Lower lobe of right lung (tissue), 2 donors: ENCODE data around the gene ZBTB40. TPM values are rescaled to one million over a fixed set of nuclear protein-coding genes. Genes with fewer than 3 reads are reported as not detected.
A peak's percentile ranks its signal among the peaks of the same experiment; 100 is the strongest.

Experiments
- ATAC-seq, 2 donors: fragments of 200-7000 bp; cut with Tn5 transposase; one replicate each; pipeline ENCODE4 v1.9.1; 2020 to 2022; ENCODE audit warnings: mild to moderate bottlenecking in 2 of 2, moderate library complexity in 2 of 2
- DNase-seq: peaks from one replicate; pipeline ENCODE4 v3.0.0-alpha.2; 2020
- H3K27ac ChIP-seq: fragments of 200-600 bp; one replicate; pipeline ENCODE4 v1.8.0; 2022
- H3K27me3 ChIP-seq: fragments of 200-600 bp; one replicate; pipeline ENCODE4 v1.8.0; 2022; ENCODE audit warnings: low read depth
- H3K36me3 ChIP-seq: fragments of 200-600 bp; one replicate; pipeline ENCODE4 v1.8.0; 2022; ENCODE audit warnings: mild to moderate bottlenecking
- H3K4me1 ChIP-seq: fragments of 200-600 bp; one replicate; pipeline ENCODE4 v1.8.0; 2022
- H3K4me3 ChIP-seq: fragments of 200-600 bp; one replicate; pipeline ENCODE4 v1.8.0; 2022; ENCODE audit warnings: mild to moderate bottlenecking
- H3K9me3 ChIP-seq: fragments of 200-600 bp; one replicate; pipeline ENCODE4 v1.8.0; 2022
- intact Hi-C: fragments of 100-400 bp; cut with DNase I; formaldehyde crosslinking; loops from one replicate; pipeline ENCODE4 v1.11.0; 2022
- total RNA-seq: library from RNA; stranded (reverse); fragmentation: NEBNext Ultra II Directional; extraction: Animal tissue kit (Norgen Biotek cat#: 25700); gene quantifications from one replicate; pipeline ENCODE4 v1.2.1, GENCODE V29; 2021
- TF ChIP-seq, protein P1 (sequence below): fragments of 200-600 bp; IDR thresholded peaks from one replicate; pipeline ENCODE4 v1.8.0; 2022; ENCODE audit warnings: antibody characterized with exemption, mild to moderate bottlenecking
- donor health status: DM: no; HTN: yes; CAD: no; lungs with severe emphysema.

The ZBTB40 gene
- total RNA-seq, 1 donor from 2014 or later, result 25.3 TPM

DNA sequence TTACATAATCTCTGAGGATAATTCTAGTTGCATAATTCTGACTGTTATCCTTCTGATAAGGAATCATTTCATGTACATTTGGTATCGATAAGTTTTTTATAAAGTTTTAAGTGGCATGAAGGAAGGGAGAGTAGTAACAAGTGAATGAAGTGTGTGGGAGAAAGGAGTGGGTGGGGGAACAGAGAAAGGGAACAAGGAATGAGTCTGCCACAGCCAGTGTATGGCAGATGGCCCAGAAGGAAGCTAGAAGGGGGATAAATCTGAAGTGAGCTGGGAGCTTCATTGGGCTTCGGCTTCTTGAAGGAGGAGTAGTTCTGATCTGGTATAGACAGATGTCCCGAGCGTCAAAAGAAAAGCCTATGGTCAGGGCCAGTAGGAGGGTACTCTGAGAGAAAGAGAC is 18.6 kb downstream of the ZBTB40 start:
- intact Hi-C loops, result no loop called here
- peak in 1 of 2 donors; percentile 47 for ATAC-seq

DNA sequence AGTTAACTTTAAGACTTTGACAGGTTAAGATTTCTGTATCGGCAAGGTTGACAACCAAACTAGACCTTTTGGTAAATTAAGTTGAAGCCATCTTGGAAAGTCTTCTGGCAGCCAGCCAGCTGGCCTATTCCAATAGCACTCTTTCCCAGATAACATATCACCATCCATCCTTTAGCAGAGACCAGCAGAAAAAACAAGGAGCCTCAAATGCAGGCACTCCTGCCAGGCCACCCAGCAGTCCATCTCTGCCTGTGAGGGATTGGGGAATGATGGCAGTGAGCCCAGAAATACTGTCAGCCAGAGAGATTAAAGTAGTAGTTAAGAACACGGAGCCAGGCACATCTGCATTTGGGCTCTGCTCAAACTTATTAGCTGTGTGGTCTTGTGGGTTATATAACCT is 19.4 kb downstream of the ZBTB40 start:
- Histone ChIP-seq H3K27me3 (no peaks in the 10 kb centered on the region), H3K4me3 (no peak overlapping the region), H3K4me1 (peaks cover 24% of the 10 kb centered on the region), H3K36me3 (no peaks in the 10 kb centered on the region), H3K9me3 (no peaks in the 10 kb centered on the region), H3K27ac (no peak overlapping the region)
- intact Hi-C loops, result no loop called here
- DNase-seq, result no peak
- TF ChIP-seq, protein P1, sequence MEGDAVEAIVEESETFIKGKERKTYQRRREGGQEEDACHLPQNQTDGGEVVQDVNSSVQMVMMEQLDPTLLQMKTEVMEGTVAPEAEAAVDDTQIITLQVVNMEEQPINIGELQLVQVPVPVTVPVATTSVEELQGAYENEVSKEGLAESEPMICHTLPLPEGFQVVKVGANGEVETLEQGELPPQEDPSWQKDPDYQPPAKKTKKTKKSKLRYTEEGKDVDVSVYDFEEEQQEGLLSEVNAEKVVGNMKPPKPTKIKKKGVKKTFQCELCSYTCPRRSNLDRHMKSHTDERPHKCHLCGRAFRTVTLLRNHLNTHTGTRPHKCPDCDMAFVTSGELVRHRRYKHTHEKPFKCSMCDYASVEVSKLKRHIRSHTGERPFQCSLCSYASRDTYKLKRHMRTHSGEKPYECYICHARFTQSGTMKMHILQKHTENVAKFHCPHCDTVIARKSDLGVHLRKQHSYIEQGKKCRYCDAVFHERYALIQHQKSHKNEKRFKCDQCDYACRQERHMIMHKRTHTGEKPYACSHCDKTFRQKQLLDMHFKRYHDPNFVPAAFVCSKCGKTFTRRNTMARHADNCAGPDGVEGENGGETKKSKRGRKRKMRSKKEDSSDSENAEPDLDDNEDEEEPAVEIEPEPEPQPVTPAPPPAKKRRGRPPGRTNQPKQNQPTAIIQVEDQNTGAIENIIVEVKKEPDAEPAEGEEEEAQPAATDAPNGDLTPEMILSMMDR, result no peak
- ATAC-seq, result no peak

More for the DNA sequence above, 18.6 kb downstream of the ZBTB40 start:
- Histone ChIP-seq H3K27ac (no peak overlapping the region), H3K4me3 (no peak overlapping the region), H3K27me3 (no peaks in the 10 kb centered on the region), H3K4me1 (peaks cover 24% of the 10 kb centered on the region), H3K36me3 (no peaks in the 10 kb centered on the region), H3K9me3 (no peaks in the 10 kb centered on the region)
- TF ChIP-seq, protein P1, result no peak
- DNase-seq, result no peak

DNA sequence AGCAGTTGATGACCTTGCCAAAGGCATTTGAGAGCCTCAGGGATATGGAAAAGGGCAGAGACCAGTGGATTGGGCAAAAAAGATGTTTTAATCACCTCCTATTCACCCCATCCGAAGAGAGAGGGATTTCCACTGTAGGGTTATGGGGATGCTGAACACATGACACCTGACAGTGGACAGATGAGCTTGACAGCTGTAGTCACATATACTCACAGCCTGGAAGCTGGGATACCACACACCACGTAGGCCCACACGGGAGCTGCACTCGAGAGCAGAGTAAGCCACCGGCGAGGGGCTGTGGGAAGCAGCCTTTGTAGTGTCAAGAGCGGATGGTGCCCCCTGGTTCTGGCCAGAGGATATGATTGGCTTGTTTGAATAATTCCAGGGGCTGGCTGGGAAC is 20.0 kb downstream of the ZBTB40 start:
- ATAC-seq (no peak), DNase-seq (no peak)
- no peak overlapping the region for H3K27ac ChIP-seq
- no peaks in the 10 kb centered on the region for H3K36me3 ChIP-seq
- no peaks in the 10 kb centered on the region for H3K9me3 ChIP-seq
- TF ChIP-seq, protein P1, result no peak
- intact Hi-C loops, result no loop called here
- H3K27me3 ChIP-seq, result no peaks in the 10 kb centered on the region
- H3K4me3 ChIP-seq, result no peak overlapping the region
- peaks cover 24% of the 10 kb centered on the region for H3K4me1 ChIP-seq

DNA sequence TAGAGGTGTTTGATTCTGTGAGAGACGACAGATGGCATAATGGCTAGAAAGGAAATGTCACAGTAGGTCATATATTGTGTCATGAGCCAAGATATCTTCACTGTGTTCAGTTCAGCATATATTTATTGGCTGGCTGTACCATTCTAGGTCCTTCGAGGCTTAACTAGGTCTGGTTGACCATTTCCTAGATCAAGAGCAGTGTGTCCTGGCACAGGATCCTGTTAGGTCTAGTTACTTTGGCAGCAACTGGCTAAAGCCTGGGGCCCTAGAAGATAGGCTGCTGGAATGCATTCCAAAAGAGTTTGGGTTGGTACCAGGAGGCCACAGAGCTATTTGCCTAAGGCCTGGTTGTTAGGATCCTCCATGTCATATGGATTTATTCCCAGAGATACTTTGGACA is 20.9 kb downstream of the ZBTB40 start:
- no peak overlapping the region for H3K27ac ChIP-seq
- H3K4me3 ChIP-seq, result no peak overlapping the region
- no peaks in the 10 kb centered on the region for H3K36me3 ChIP-seq
- peaks cover 24% of the 10 kb centered on the region for H3K4me1 ChIP-seq
- ATAC-seq, result peak in 1 of 2 donors; percentile 54
- H3K9me3 ChIP-seq, result no peaks in the 10 kb centered on the region
- TF ChIP-seq, protein P1, result no peak
- intact Hi-C loops, result no loop called here
- no peak for DNase-seq
- H3K27me3 ChIP-seq, result no peaks in the 10 kb centered on the region

DNA sequence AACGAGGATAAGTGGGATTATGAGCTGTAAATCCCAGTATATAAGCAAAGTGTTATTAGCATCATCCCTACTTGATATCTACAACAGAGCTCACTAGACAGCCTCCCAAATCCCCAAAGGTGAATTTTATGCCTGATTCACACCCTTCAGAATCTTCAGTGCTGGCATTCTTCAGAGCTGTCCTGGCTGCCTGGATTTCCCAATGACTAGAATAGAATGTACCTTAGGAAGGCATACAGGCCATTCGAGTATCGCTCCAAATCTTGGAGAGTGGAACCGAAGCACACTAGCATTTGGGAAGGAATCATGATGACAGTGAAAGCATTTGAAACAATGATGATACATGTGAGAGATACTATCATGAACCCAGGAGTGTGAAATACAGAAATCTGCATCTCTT is 22.3 kb downstream of the ZBTB40 start:
- peaks cover 24% of the 10 kb centered on the region for H3K4me1 ChIP-seq
- H3K27me3 ChIP-seq, result no peaks in the 10 kb centered on the region
- no peak overlapping the region for H3K27ac ChIP-seq
- H3K4me3 ChIP-seq, result no peak overlapping the region
- TF ChIP-seq, protein P1, result no peak
- no peak for DNase-seq
- H3K36me3 ChIP-seq, result no peaks in the 10 kb centered on the region
- intact Hi-C loops, result no loop called here
- no peaks in the 10 kb centered on the region for H3K9me3 ChIP-seq
- ATAC-seq, result no peak

DNA sequence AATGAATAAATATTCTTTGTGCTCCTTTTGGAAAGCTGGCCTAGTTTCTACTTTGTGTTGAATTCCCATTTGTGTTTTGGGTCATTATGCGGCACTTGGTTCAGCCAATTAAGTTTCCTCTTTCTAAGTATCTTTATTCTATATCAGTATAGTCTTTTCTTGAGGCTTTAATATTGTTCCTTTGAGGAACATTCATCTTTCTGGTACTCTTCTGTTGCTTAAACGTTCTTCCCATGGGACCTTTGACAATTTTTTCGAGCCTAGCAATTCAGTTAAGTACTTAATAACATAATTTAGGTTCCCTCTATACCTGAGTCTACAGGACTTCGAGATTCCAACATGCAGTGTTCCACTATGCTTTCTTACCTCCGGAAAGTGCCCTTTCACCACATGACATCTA is 24.9 kb downstream of the ZBTB40 start:
- no peaks in the 10 kb centered on the region for H3K9me3 ChIP-seq
- H3K27ac ChIP-seq, result no peak overlapping the region
- DNase-seq (no peak), ATAC-seq (no peak)
- H3K36me3 ChIP-seq, result no peaks in the 10 kb centered on the region
- intact Hi-C loops, result no loop called here
- H3K4me3 ChIP-seq, result no peak overlapping the region
- H3K4me1 ChIP-seq, result peaks cover 7% of the 10 kb centered on the region
- TF ChIP-seq, protein P1, result no peak
- no peaks in the 10 kb centered on the region for H3K27me3 ChIP-seq
